ENCODE data around the gene USP4.

USP4 gene

GRCh38 chr3:49255112-49255511 lies 84.7 kb downstream of the USP4 start:
- Histone ChIP-seq H3K9ac (ENCODE audit: low read length) (no peak overlapping the region), H3K9me3 (ENCODE audit: low read length) (no peaks in the 10 kb centered on the region), H3K4me3 (ENCODE audit: low read depth, low read length, poor library complexity, severe bottlenecking) (no peak overlapping the region), H3K4me1 (ENCODE audit: insufficient read depth, low read length, severe bottlenecking) (no peaks in the 10 kb centered on the region), H3K36me3 (ENCODE audit: insufficient read depth, low read length) (no peaks in the 10 kb centered on the region), H3K27ac (ENCODE audit: low read depth, low read length, poor library complexity, severe bottlenecking) (no peak overlapping the region), H3K27me3 (ENCODE audit: insufficient read depth, low read length) (no peaks in the 10 kb centered on the region), H4K20me1 (ENCODE audit: insufficient read depth, low read length) (no peaks in the 10 kb centered on the region), H3K9me2 (ENCODE audit: low read depth, low read length) (no peaks in the 10 kb centered on the region), H3F3A (ENCODE audit: insufficient read depth, low read length) (no peaks in the 10 kb centered on the region), H3K4me2 (ENCODE audit: low read length) (no peak overlapping the region), H2AFZ (ENCODE audit: low read length) (no peak overlapping the region), H3K79me2 (ENCODE audit: insufficient read depth, low read length) (no peaks in the 10 kb centered on the region)
- TF ChIP-seq EZH2 (IDR thresholded peaks at IDR 0.05; ENCODE audit: borderline replicate concordance, low read length) (no peak), CTCF (IDR thresholded peaks at IDR 0.05; ENCODE audit: low read length) (no peak)

- no peak overlapping the region for H2AFZ ChIP-seq (ENCODE audit: low read length)
- no peaks in the 10 kb centered on the region for H3K9me3 ChIP-seq (ENCODE audit: low read length)
- H3K4me2 ChIP-seq (ENCODE audit: low read length), result no peak overlapping the region
- no peaks in the 10 kb centered on the region for H3K79me2 ChIP-seq (ENCODE audit: insufficient read depth, low read length)
- H3K27me3 ChIP-seq (ENCODE audit: insufficient read depth, low read length), result no peaks in the 10 kb centered on the region
- no peaks in the 10 kb centered on the region for H3K36me3 ChIP-seq (ENCODE audit: insufficient read depth, low read length)
- H3K9me2 ChIP-seq (ENCODE audit: low read depth, low read length), result no peaks in the 10 kb centered on the region
- H4K20me1 ChIP-seq (ENCODE audit: insufficient read depth, low read length), result no peaks in the 10 kb centered on the region
- H3K9ac ChIP-seq (ENCODE audit: low read length), result no peak overlapping the region
- H3K4me3 ChIP-seq (ENCODE audit: low read depth, low read length, poor library complexity, severe bottlenecking), result no peak overlapping the region
- no peak for TF ChIP-seq CTCF (IDR thresholded peaks at IDR 0.05; ENCODE audit: low read length)
- TF ChIP-seq EZH2 (IDR thresholded peaks at IDR 0.05; ENCODE audit: borderline replicate concordance, low read length), result no peak
- no peak overlapping the region for H3K27ac ChIP-seq (ENCODE audit: low read depth, low read length, poor library complexity, severe bottlenecking)
- H3K4me1 ChIP-seq (ENCODE audit: insufficient read depth, low read length, severe bottlenecking), result no peaks in the 10 kb centered on the region
- no peaks in the 10 kb centered on the region for H3F3A ChIP-seq (ENCODE audit: insufficient read depth, low read length)
Observed at GRCh38 chr3:49253512-49253911, 86.3 kb downstream of the USP4 start.

- Histone ChIP-seq H3F3A (ENCODE audit: insufficient read depth, low read length) (no peaks in the 10 kb centered on the region), H3K4me1 (ENCODE audit: insufficient read depth, low read length, severe bottlenecking) (no peaks in the 10 kb centered on the region), H3K27ac (ENCODE audit: low read depth, low read length, poor library complexity, severe bottlenecking) (no peak overlapping the region), H3K36me3 (ENCODE audit: insufficient read depth, low read length) (no peaks in the 10 kb centered on the region), H2AFZ (ENCODE audit: low read length) (no peak overlapping the region), H3K9me3 (ENCODE audit: low read length) (no peaks in the 10 kb centered on the region), H3K79me2 (ENCODE audit: insufficient read depth, low read length) (no peaks in the 10 kb centered on the region), H3K9ac (ENCODE audit: low read length) (no peak overlapping the region), H4K20me1 (ENCODE audit: insufficient read depth, low read length) (no peaks in the 10 kb centered on the region), H3K4me3 (ENCODE audit: low read depth, low read length, poor library complexity, severe bottlenecking) (no peak overlapping the region), H3K4me2 (ENCODE audit: low read length) (no peak overlapping the region), H3K27me3 (ENCODE audit: insufficient read depth, low read length) (no peaks in the 10 kb centered on the region), H3K9me2 (ENCODE audit: low read depth, low read length) (no peaks in the 10 kb centered on the region)
- TF ChIP-seq CTCF (IDR thresholded peaks at IDR 0.05; ENCODE audit: low read length) (no peak), EZH2 (IDR thresholded peaks at IDR 0.05; ENCODE audit: borderline replicate concordance, low read length) (no peak)
Observed at GRCh38 chr3:49248840-49249227, 91.0 kb downstream of the USP4 start.
